Hematopoietic multipotent progenitor cell treated with erythropoietin and hydrocortisone succinate and interleukin-3 and kit ligand, for 6 days (in vitro differentiated cells): ENCODE measurements around the gene SLC29A4.
"Not testable (repeated sequence)": the region's sequence is repeated elsewhere in the genome, so short reads cannot be mapped to it uniquely, and the experiment has no call there.

Source experiments
- DNase-seq: peaks from one replicate; pipeline ENCODE4 v3.0.0-alpha.2; 2015

The SLC29A4 gene

GRCh38 chr7:5296611-5297226 lies 14.0 kb downstream of the SLC29A4 start:
- DNase-seq, result peak; percentile 87

GRCh38 chr7:5300366-5300765 lies 17.6 kb downstream of the SLC29A4 start:
- no peak for DNase-seq

GRCh38 chr7:5302577-5302976 lies 19.8 kb downstream of the SLC29A4 start:
- no peak for DNase-seq

- no peak for DNase-seq
These were observed 20.3 kb downstream of the SLC29A4 start for GRCh38 chr7:5303061-5303460.

- no peak for DNase-seq
These were observed 21.1 kb downstream of the SLC29A4 start for GRCh38 chr7:5303591-5304505.

DNA sequence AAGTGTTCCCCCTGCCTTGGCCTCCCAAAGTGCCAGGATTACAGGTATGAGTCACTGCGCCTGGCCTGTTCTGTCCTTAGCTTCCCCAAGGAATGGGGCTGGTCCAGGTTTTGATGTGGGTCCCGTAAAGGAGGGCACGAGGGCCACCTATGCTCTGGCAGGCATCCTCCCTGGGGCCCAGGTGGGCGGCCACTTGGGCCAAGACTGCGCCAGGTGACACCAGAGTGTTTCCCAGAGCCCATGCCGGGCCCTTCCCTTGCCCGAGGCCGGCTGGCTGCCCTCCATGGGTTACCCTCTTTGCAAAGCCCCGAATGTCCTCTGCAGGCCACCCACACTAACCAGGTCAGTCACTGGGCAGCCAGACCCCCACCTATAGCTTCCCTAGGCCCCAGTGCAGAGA lies 22.3 kb downstream of the SLC29A4 start:
- not testable (repeated sequence) for DNase-seq

GRCh38 chr7:5307221-5308142 lies 24.7 kb downstream of the SLC29A4 start:
- DNase-seq, result not testable (repeated sequence)

DNA sequence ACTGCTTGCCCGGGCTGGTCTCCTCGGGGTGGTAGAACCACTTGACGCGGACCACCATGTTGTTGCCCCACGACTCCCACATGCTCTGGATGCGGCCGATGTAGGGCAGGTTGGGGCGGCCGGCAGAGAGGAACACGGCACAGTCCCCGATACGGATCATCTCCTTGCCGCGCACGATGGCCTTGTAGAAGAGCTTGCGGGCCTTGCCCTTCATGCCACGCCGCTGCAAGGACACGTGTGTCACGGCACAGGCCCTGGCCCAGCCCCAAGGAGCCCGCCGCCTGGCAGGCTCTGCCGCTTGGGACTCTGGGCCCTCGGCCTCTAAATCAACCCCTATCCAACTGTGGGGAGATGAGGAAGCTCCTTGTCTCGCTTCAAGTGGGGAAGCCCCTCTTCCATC lies 26.4 kb downstream of the SLC29A4 start:
- no peak for DNase-seq

- no peak for DNase-seq
These were observed 28.2 kb downstream of the SLC29A4 start for GRCh38 chr7:5310822-5311405.

- DNase-seq, result not testable (repeated sequence)
These were observed 29.7 kb downstream of the SLC29A4 start for GRCh38 chr7:5312276-5313070.

- not testable (repeated sequence) for DNase-seq
These were observed 30.5 kb downstream of the SLC29A4 start for GRCh38 chr7:5313076-5313885.

DNA sequence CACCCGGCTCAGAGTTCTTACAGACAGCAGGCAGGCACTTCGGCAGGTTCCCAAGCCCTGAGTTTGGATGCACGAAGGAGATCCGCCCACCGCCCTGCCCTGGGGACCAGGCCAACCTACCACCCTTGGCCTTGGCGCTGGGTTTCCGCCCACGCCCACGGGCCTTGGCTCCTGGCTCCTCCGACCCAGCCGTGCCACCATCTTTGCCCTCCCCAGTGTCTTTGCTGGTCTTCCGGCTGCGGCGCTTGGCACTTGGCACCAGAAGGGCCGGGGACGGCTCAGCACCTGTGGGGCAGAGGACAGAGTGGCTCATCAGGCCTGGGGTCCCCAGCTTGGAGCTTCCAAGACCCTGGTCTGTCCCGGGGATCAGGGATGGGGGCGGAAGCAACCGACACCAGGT lies 32.1 kb downstream of the SLC29A4 start:
- DNase-seq, result no peak

GRCh38 chr7:5315761-5316160 lies 33.0 kb downstream of the SLC29A4 start:
- DNase-seq, result no peak

GRCh38 chr7:5318613-5319012 lies 35.9 kb downstream of the SLC29A4 start:
- not testable (repeated sequence) for DNase-seq

GRCh38 chr7:5320391-5320790 lies 37.6 kb downstream of the SLC29A4 start:
- DNase-seq, result no peak

- DNase-seq, result no peak
These were observed 38.2 kb downstream of the SLC29A4 start for GRCh38 chr7:5320802-5321396.

DNA sequence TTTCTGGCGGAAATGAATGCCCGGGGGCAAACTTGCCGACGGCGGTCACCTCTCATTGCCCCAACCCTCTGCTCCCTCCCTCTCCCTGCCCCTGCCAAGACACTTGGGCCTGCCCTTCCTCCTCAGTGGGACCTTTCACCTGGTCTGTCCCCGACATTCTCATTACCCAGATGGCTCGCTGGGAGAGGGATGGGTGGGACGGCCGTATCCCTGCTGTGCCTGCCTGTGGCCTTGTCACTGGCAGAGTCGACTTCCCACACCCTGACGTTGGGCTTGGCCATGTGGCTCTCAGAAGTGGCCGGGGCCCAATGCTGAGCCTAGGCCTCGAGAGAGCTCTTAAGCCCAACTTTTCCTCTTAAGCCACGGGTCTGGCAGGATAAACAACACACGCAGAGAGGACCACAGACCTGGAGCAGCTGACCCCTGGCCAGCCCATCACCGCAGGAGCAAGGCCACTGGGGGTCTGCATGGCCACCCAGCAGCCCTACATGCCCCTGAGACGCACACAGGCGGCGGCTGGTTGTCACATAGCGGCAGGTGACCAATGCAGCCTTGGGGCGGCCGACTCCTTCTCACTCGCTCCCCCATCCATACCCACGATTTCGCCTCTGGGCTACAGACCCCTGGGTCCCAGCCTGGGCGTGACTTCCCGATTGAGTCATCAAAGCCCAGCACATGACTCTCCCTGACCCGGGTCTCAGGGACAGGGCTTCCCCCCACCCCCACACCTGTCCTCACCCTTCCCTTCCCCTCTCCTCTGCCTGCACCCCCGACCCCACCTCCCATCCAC lies 40.1 kb downstream of the SLC29A4 start:
- no peak for DNase-seq

DNA sequence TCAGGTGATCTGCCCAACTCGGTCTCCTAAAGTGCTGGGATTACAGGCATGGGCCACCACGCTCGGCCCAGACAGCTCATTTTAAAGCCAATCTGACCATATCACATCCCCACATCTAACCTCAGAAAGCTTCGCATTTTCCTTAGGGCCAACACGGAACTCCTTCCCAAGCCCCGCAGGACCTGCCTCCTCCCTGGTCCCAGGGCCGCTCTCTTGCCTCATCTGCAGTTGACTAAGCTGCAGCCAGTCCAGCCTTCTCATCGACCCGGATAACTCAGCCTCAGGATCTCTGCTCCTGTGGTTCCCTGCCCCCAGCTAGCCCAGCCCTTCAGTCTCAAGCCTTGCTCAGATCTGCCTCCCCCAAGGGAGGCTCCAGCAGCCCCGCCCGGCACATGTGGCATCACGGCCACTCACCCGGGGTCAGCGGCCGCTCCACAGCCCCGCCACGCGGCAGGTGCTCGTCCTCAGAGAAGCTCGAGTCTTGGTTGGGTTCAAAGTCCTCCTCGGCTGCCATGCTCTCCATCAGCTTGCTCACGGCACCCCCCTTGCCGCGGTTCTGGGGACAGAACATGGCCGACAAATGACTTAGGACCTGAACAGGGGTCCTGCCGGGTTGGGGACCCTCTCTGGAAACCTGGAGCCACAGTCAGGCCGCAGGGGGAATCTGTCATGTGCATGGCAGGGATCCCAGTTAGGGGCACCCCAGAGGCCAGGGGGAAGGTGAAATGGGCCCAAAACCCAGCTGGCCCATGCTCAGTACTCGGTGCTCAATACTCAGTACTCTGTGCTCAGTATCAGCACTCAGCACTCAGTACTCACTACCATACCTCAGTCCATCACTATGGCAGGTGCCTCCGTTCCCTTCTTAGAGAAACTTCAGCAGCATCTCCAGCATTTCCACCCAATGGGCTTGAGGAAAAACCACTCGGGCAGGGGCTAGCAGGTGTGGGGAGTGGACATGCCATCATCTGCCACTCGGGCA lies 41.3 kb downstream of the SLC29A4 start:
- not testable (repeated sequence) for DNase-seq
